Stimulated activated naive CD4-positive, alpha-beta T cell treated with Interleukin-2 at 50 U/mL for 16 hours (primary cell): ENCODE results near the gene IQCH.
A peak's percentile ranks its signal among the peaks of the same experiment; 100 is the strongest.

ENCODE experiments used
- DNase-seq: peaks from one replicate; lab custom pipeline; 2025; lab: John Stamatoyannopoulos, UW

Gene IQCH

GRCh38 chr15:67504056-67504455 lies 249.5 kb downstream of the IQCH start:
- no peak for DNase-seq

- DNase-seq = no peak
Observed at GRCh38 chr15:67504796-67505195, 250.2 kb downstream of the IQCH start.

GRCh38 chr15:67505675-67506572 lies 251.3 kb downstream of the IQCH start:
- no peak for DNase-seq

GRCh38 chr15:67506775-67507747 lies 252.5 kb downstream of the IQCH start:
- DNase-seq = no peak

- DNase-seq = no peak
Observed at GRCh38 chr15:67508407-67508806, 253.8 kb downstream of the IQCH start.

GRCh38 chr15:67509918-67510317 lies 255.3 kb downstream of the IQCH start:
- DNase-seq = no peak

GRCh38 chr15:67510597-67511190 lies 256.1 kb downstream of the IQCH start:
- DNase-seq = no peak

GRCh38 chr15:67511606-67512005 lies 257.0 kb downstream of the IQCH start:
- no peak for DNase-seq

- DNase-seq = no peak
Observed at GRCh38 chr15:67512140-67512539, 257.6 kb downstream of the IQCH start.

GRCh38 chr15:67512933-67513714 lies 258.5 kb downstream of the IQCH start:
- no peak for DNase-seq

- DNase-seq = no peak
Observed at GRCh38 chr15:67515090-67515489, 260.5 kb downstream of the IQCH start.

- no peak for DNase-seq
Observed at GRCh38 chr15:67515557-67515956, 261.0 kb downstream of the IQCH start.

GRCh38 chr15:67520321-67521028 lies 265.9 kb downstream of the IQCH start:
- DNase-seq = no peak

GRCh38 chr15:67521029-67521782 lies 266.6 kb downstream of the IQCH start, which contains the start of gene C15orf61:
C15orf61 (plus strand) TSS chr15:67521131; CDS start chr15:67521249, 118 bp downstream.
- DNase-seq = peak; percentile 80

GRCh38 chr15:67521783-67522568 lies 267.4 kb downstream of the IQCH start:
- peak; percentile 29 for DNase-seq

GRCh38 chr15:67523330-67523729 lies 268.7 kb downstream of the IQCH start:
- no peak for DNase-seq

- no peak for DNase-seq
Observed at GRCh38 chr15:67524235-67524634, 269.6 kb downstream of the IQCH start.

- no peak for DNase-seq
Observed at GRCh38 chr15:67528513-67528912, 273.9 kb downstream of the IQCH start.

- DNase-seq = no peak
Observed at GRCh38 chr15:67531379-67531914, 276.9 kb downstream of the IQCH start.
